Neural cell (in vitro differentiated cells): ENCODE results near the gene CAGE1. TPM values are rescaled to one million over a fixed set of nuclear protein-coding genes. Genes with fewer than 3 reads are reported as not detected.

Experiments
- H2AFZ ChIP-seq: fragments of 200-600, 300-800 bp; sonication (generic), shearing (Covaris generic); 2 replicates; pipeline ENCODE4 v1.6.0; 2014; ENCODE audit warnings: low read depth, mild to moderate bottlenecking, antibody characterized with exemption, low read length, moderate library complexity
- H3F3A ChIP-seq: fragments of 200-600 bp; shearing (Covaris generic); 2 replicates; pipeline ENCODE4 v1.6.1; 2016; ENCODE audit warnings: mild to moderate bottlenecking, moderate library complexity, mixed read lengths, antibody characterized with exemption, low read length; ENCODE audit not compliant: insufficient read depth, poor library complexity, severe bottlenecking
- H3K27ac ChIP-seq: fragments of 200-600, 300-800 bp; sonication (generic), shearing (Covaris generic); 2 replicates; pipeline ENCODE4 v1.5.1; 2014; ENCODE audit warnings: mild to moderate bottlenecking, low read length, moderate library complexity
- H3K27me3 ChIP-seq: fragments of 300-800, 200-600 bp; sonication (generic), shearing (Covaris generic); 2 replicates; pipeline ENCODE4 v1.6.0; 2014; ENCODE audit warnings: mild to moderate bottlenecking, low read depth, low read length, moderate library complexity; ENCODE audit not compliant: insufficient read depth
- H3K36me3 ChIP-seq: fragments of 300-800, 200-600 bp; sonication (generic), shearing (Covaris generic); 2 replicates; pipeline ENCODE4 v1.5.1; 2014; ENCODE audit warnings: mild to moderate bottlenecking, antibody characterized with exemption, low read length, moderate library complexity; ENCODE audit not compliant: insufficient read depth
- H3K4me2 ChIP-seq: fragments of 300-800, 200-600 bp; sonication (generic), shearing (Covaris generic); 2 replicates; pipeline ENCODE4 v1.6.0; 2014; ENCODE audit warnings: mild to moderate bottlenecking, low read length
- H3K4me3 ChIP-seq: fragments of 300-800, 200-600 bp; sonication (generic), shearing (Covaris generic); 2 replicates; pipeline ENCODE4 v1.5.1; 2014; ENCODE audit warnings: mild to moderate bottlenecking, low read length, moderate library complexity
- H3K79me2 ChIP-seq: fragments of 200-600 bp; shearing (Covaris generic); replicated peaks from 2 replicates; pipeline ENCODE4 v1.6.0; 2014; ENCODE audit warnings: mild to moderate bottlenecking, low read length, moderate library complexity; ENCODE audit not compliant: insufficient read depth
- H3K9ac ChIP-seq: fragments of 300-800, 200-600 bp; sonication (generic), shearing (Covaris generic); 2 replicates; pipeline ENCODE4 v1.6.1; 2016; ENCODE audit warnings: mild to moderate bottlenecking, low read length, mixed read lengths
- H3K9me2 ChIP-seq: fragments of 200-600 bp; shearing (Covaris generic); 2 replicates; pipeline ENCODE4 v1.6.1; 2016; ENCODE audit warnings: mild to moderate bottlenecking, low read length, mixed read lengths; ENCODE audit not compliant: insufficient read depth
- H3K9me3 ChIP-seq: fragments of 200-600, 300-800 bp; sonication (generic), shearing (Covaris generic); 2 replicates; pipeline ENCODE4 v1.6.1; 2016; ENCODE audit warnings: mild to moderate bottlenecking, mixed run types, low read length, moderate library complexity, mixed read lengths
- H4K20me1 ChIP-seq: fragments of 200-600 bp; shearing (Covaris generic); 2 replicates; pipeline ENCODE4 v1.6.1; 2016; ENCODE audit warnings: mild to moderate bottlenecking, mixed run types; ENCODE audit not compliant: insufficient read depth
- EP300 ChIP-seq: fragments of 450-650 bp; conservative IDR thresholded peaks from 2 replicates; pipeline ENCODE4 v1.6.1; 2014; ENCODE audit warnings: antibody characterized with exemption, mild to moderate bottlenecking, moderate library complexity; ENCODE audit not compliant: poor library complexity, severe bottlenecking
- EZH2 ChIP-seq: fragments of 200-600, 300-800 bp; shearing (Covaris generic), sonication (generic); IDR thresholded peaks from 2 replicates; pipeline ENCODE4 v1.6.1; 2014; ENCODE audit warnings: antibody characterized with exemption, low read length, borderline replicate concordance, mild to moderate bottlenecking; ENCODE audit not compliant: insufficient read depth, poor library complexity, severe bottlenecking
- MXI1 ChIP-seq: fragments of 450-650 bp; conservative IDR thresholded peaks from 2 replicates; pipeline ENCODE4 v1.6.1; 2014; ENCODE audit warnings: antibody characterized with exemption, mild to moderate bottlenecking; ENCODE audit not compliant: poor library complexity, severe bottlenecking
- POLR2AphosphoS5 ChIP-seq: IDR thresholded peaks from 2 replicates; pipeline ENCODE4 v1.6.1; 2012
- RAD21 ChIP-seq: fragments of 450-650 bp; conservative IDR thresholded peaks from 2 replicates; pipeline ENCODE4 v1.6.1; 2014; ENCODE audit warnings: antibody characterized with exemption, mild to moderate bottlenecking, moderate library complexity
- SMC3 ChIP-seq: fragments of 450-650 bp; conservative IDR thresholded peaks from 2 replicates; pipeline ENCODE4 v1.6.1; 2014; ENCODE audit warnings: antibody characterized with exemption, mild to moderate bottlenecking, moderate library complexity; ENCODE audit not compliant: poor library complexity
- TAF1 ChIP-seq: IDR thresholded peaks from 2 replicates; pipeline ENCODE4 v1.6.1; 2012; ENCODE audit warnings: low read depth
- polyA plus RNA-seq: library from polyadenylated mRNA; depleted of rRNA; stranded (reverse); fragments of >200 nt; gene quantifications from 2 replicates; pipeline ENCODE4 v1.2.3, GENCODE V29; 2014
- TF ChIP-seq, protein P1 (sequence below): fragments of 450-650 bp; IDR thresholded peaks from 2 replicates; pipeline ENCODE4 v1.5.1; 2014; ENCODE audit warnings: antibody characterized with exemption, mild to moderate bottlenecking, moderate library complexity; ENCODE audit not compliant: poor library complexity, severe bottlenecking
- TF ChIP-seq, protein P2 (sequence below): IDR thresholded peaks from 2 replicates; pipeline ENCODE4 v1.6.1; 2012; ENCODE audit warnings: borderline replicate concordance

The CAGE1 gene
- polyA plus RNA-seq, 1 donor from 2014 or later = not detected

DNA sequence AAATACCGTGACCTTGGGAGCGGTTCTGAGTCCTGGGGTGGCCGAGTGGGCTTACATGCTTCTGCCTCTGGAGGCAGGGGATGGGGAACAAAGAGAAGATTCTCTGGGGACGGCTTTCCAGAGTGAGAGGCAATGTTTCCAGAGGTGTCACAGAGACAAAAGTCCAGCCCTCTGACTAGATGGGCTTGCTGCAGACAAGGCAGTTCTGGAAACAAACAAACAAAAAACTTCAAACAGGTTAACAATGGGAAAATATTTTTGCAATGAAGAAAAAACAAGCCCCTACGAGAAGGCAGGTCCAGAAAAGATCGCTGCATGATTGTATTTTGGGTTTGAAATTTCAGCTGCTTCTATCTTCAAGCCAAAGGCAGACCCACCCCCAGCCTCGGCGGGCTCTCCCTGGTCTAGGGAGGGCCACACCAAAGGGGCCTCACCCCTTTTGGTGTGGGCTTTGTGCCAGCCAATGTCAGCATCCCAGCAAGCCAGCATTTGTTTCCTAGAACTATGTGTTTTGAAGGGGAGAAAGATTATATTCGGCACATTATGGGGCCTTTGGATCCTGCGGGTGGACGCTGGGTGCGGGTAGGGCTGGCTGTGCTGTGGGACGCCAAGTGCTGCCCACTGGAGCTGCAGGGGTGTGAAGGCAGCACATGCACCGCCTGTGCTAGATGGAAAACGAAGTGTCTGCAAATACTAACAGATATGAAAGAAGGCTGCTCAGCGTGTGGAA lies 43.0 kb upstream of the CAGE1 start:
- H2AFZ ChIP-seq = no peak overlapping the region
- H4K20me1 ChIP-seq = no peaks in the 10 kb centered on the region
- no peak overlapping the region for H3K27ac ChIP-seq
- H3K9me3 ChIP-seq = no peaks in the 10 kb centered on the region
- no peak for TF ChIP-seq MXI1
- TF ChIP-seq, protein P1, sequence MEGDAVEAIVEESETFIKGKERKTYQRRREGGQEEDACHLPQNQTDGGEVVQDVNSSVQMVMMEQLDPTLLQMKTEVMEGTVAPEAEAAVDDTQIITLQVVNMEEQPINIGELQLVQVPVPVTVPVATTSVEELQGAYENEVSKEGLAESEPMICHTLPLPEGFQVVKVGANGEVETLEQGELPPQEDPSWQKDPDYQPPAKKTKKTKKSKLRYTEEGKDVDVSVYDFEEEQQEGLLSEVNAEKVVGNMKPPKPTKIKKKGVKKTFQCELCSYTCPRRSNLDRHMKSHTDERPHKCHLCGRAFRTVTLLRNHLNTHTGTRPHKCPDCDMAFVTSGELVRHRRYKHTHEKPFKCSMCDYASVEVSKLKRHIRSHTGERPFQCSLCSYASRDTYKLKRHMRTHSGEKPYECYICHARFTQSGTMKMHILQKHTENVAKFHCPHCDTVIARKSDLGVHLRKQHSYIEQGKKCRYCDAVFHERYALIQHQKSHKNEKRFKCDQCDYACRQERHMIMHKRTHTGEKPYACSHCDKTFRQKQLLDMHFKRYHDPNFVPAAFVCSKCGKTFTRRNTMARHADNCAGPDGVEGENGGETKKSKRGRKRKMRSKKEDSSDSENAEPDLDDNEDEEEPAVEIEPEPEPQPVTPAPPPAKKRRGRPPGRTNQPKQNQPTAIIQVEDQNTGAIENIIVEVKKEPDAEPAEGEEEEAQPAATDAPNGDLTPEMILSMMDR = no peak
- TF ChIP-seq, protein P2, sequence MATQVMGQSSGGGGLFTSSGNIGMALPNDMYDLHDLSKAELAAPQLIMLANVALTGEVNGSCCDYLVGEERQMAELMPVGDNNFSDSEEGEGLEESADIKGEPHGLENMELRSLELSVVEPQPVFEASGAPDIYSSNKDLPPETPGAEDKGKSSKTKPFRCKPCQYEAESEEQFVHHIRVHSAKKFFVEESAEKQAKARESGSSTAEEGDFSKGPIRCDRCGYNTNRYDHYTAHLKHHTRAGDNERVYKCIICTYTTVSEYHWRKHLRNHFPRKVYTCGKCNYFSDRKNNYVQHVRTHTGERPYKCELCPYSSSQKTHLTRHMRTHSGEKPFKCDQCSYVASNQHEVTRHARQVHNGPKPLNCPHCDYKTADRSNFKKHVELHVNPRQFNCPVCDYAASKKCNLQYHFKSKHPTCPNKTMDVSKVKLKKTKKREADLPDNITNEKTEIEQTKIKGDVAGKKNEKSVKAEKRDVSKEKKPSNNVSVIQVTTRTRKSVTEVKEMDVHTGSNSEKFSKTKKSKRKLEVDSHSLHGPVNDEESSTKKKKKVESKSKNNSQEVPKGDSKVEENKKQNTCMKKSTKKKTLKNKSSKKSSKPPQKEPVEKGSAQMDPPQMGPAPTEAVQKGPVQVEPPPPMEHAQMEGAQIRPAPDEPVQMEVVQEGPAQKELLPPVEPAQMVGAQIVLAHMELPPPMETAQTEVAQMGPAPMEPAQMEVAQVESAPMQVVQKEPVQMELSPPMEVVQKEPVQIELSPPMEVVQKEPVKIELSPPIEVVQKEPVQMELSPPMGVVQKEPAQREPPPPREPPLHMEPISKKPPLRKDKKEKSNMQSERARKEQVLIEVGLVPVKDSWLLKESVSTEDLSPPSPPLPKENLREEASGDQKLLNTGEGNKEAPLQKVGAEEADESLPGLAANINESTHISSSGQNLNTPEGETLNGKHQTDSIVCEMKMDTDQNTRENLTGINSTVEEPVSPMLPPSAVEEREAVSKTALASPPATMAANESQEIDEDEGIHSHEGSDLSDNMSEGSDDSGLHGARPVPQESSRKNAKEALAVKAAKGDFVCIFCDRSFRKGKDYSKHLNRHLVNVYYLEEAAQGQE = no peak
- no peak for TF ChIP-seq SMC3
- no peak for TF ChIP-seq TAF1
- no peak for TF ChIP-seq EP300
- TF ChIP-seq RAD21 = no peak
- no peak for TF ChIP-seq POLR2AphosphoS5
- no peak for TF ChIP-seq EZH2
- H3F3A ChIP-seq = no peaks in the 10 kb centered on the region
- no peaks in the 10 kb centered on the region for H3K27me3 ChIP-seq
- no peaks in the 10 kb centered on the region for H3K36me3 ChIP-seq
- H3K9ac ChIP-seq = no peak overlapping the region
- no peaks in the 10 kb centered on the region for H3K79me2 ChIP-seq
- no peaks in the 10 kb centered on the region for H3K9me2 ChIP-seq
- no peak overlapping the region for H3K4me3 ChIP-seq
- H3K4me2 ChIP-seq = no peak overlapping the region

DNA sequence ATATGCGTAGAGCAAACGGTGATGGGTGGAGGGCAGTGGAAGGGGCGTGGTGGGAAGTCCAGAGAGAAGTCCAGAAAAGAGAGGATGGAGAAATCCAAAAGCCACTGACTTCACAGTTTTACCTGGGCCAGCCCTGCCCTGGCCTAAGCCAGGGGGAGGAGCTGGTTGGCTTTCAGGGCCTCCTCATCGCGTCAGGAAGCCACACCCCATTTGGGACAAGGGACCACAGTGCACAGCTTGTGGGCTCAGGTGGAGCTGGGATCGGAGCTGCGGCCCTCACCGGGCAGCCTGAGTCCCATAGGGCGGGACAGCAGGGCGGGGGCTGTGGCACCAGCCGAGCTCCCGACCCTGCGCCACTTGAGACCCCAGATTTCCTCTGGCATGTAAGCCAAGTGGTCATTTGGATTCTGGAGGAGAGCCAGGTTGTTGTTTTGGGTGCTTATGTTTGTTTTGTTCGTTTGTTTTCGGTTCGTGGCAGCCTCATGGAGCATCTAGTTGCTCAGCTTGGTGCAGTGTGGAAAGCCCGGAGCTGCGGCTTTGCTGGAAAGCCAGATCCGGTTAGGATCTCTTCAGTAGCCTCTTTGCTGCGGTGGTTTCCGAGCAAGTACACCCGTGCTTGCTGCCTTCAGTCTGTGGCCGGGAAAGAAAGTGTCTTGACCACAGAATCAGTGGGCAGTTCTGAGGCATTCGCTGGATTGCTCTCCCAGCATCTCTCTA lies 42.3 kb upstream of the CAGE1 start:
- Histone ChIP-seq H4K20me1 (no peaks in the 10 kb centered on the region), H3K27me3 (no peaks in the 10 kb centered on the region), H3K9me3 (no peaks in the 10 kb centered on the region), H3K79me2 (no peaks in the 10 kb centered on the region), H3K9ac (no peak overlapping the region), H2AFZ (no peak overlapping the region), H3K9me2 (no peaks in the 10 kb centered on the region), H3K4me3 (no peak overlapping the region), H3K27ac (no peak overlapping the region), H3K4me2 (no peak overlapping the region), H3K36me3 (no peaks in the 10 kb centered on the region), H3F3A (no peaks in the 10 kb centered on the region)
- no peak for TF ChIP-seq EP300
- no peak for TF ChIP-seq MXI1
- no peak for TF ChIP-seq RAD21
- TF ChIP-seq, protein P2 = no peak
- no peak for TF ChIP-seq TAF1
- TF ChIP-seq POLR2AphosphoS5 = no peak
- no peak for TF ChIP-seq EZH2
